ENCODE data around the gene UQCR10.

The UQCR10 gene

DNA sequence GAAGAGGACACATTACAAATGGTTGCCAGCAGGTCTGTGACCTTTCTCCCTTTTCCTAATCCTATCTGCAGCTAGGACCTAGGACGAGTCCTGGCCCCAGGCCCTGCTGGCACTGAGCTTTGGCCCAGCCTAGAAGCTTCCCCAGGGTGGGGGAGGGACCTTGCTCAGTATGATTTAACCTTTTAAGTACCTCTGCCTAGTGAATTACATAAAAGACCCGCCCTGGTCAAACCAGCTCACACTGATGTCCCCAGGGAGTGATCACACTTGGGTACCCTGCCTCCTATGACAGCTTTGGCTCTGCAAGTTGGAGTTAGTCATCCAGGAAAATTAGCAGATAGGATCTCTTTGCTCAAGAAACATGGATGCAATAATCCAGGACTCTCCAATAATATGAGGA is 49.0 kb downstream of the UQCR10 start:
- no peak for TF ChIP-seq CTCF (conservative IDR thresholded peaks at IDR 0.05; ENCODE audit: control insufficient read depth, insufficient read depth, low read depth, low read length)
- peak; percentile 44 for DNase-seq (ENCODE audit: low read depth)
- no peak overlapping the region for H3K4me3 ChIP-seq (ENCODE audit: control insufficient read depth, low read depth, low read length)

DNA sequence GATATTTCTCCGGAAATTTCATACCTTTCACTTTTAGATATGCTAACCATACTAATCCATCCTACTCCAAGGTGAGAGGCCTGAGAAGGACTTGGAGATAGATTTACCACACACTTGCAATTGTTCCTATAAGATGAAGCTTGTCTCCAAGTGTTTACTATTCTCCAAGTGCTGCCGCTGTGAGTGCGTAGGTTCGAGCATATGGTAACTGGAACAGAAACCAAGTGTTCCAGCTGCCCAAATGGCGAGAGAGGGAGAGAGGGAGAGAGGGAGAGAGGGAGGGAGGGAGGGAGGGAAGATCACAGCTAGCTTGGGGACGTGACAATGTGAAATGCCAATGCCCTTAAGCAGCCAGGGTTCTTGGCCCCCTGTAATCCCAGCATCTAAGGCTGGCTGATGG is 49.4 kb downstream of the UQCR10 start:
- no peak for TF ChIP-seq CTCF (conservative IDR thresholded peaks at IDR 0.05; ENCODE audit: control insufficient read depth, insufficient read depth, low read depth, low read length)
- no peak overlapping the region for H3K4me3 ChIP-seq (ENCODE audit: control insufficient read depth, low read depth, low read length)
- DNase-seq (ENCODE audit: low read depth), result no peak

DNA sequence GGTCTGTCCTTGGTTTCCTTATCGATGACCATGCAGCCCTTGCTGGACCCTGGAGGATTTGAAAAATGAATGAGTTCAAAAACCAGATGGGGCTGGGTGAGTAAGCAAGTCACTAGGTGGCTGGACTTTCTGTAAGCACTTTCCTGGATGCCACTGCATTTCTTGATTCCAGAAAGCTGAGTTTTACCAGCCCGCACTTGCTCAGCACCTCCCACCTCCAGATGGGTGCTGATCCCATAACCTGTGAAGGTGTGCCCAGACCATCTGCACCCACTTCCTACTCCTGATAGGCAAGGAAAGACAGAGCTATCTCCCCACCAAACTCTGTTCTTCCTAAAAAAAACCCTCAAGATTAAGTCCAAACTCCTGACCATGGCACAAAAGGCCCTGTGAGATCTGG is 49.8 kb downstream of the UQCR10 start:
- DNase-seq (ENCODE audit: low read depth), result no peak
- no peak for TF ChIP-seq CTCF (conservative IDR thresholded peaks at IDR 0.05; ENCODE audit: control insufficient read depth, insufficient read depth, low read depth, low read length)
- H3K4me3 ChIP-seq (ENCODE audit: control insufficient read depth, low read depth, low read length), result no peak overlapping the region

DNA sequence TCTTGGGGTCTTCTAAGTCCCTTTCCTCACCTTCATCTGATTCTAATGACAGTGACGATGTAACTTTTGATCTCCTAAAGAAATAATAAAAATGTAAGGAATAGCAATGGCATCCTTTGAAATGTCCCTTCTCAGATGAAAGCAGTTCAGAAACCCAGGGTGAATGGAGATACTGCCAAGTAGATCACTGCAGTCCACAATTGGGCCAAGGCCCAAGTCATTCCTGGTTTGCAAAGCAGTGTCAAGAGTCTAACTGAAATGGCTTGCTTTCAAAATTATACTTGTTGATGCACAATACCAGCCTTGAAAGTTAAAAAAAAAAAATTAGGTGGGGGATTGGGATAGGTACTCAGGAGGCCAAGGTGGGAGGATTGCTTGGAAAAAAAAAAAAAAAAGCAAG is 50.6 kb downstream of the UQCR10 start:
- DNase-seq (ENCODE audit: low read depth), result no peak
- TF ChIP-seq CTCF (conservative IDR thresholded peaks at IDR 0.05; ENCODE audit: control insufficient read depth, insufficient read depth, low read depth, low read length), result no peak
- H3K4me3 ChIP-seq (ENCODE audit: control insufficient read depth, low read depth, low read length), result no peak overlapping the region

- no peak for TF ChIP-seq CTCF (conservative IDR thresholded peaks at IDR 0.05; ENCODE audit: control insufficient read depth, insufficient read depth, low read depth, low read length)
- H3K4me3 ChIP-seq (ENCODE audit: control insufficient read depth, low read depth, low read length), result no peak overlapping the region
- DNase-seq (ENCODE audit: low read depth), result no peak
Observed at GRCh38 chr22:29819501-29819900, 52.3 kb downstream of the UQCR10 start.
